ENCODE measurements around the gene PLCL2.

Gene PLCL2

GRCh38 chr3:16866571-16866970, 18.2 kb upstream of the PLCL2 start:
- no peak for DNase-seq

GRCh38 chr3:16868513-16868912, 16.2 kb upstream of the PLCL2 start:
- DNase-seq: no peak

DNA sequence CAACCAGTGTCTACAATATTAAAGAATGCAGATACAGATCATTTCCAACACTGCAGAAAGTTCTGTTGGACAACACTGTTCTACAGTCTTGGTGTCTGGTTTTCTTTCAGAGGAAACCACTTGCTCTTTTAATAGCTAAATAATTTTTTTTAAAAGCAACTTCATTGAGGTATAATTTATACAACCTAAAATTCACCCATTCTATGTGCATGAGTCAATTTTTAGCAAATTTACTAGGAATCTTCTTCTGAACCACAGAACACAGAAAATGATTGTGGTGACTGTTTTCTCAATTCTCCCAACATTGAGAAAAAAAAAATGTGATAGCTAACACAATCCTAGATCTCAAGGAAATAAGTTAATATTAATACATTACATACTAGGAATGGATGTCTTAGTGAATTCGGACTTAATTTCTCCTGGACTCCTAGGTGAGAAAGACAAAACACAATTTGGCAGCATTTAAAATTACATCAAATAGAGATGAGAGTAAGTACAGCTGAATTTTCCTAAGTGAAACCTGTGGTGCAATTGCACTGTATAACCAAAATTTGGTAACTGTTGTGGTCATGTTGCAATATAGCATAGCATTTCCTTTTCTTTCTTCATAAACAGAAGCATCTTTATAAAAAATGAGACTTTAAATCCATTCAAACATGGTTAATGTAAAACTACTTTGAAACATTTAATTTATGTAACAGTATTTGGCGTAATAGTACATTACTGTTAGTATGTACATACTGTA, 15.3 kb upstream of the PLCL2 start:
- DNase-seq: no peak

- DNase-seq: no peak
Observed at GRCh38 chr3:16871915-16872842, 12.6 kb upstream of the PLCL2 start.

- no peak for DNase-seq
Observed at GRCh38 chr3:16873872-16874271, 10.9 kb upstream of the PLCL2 start.

DNA sequence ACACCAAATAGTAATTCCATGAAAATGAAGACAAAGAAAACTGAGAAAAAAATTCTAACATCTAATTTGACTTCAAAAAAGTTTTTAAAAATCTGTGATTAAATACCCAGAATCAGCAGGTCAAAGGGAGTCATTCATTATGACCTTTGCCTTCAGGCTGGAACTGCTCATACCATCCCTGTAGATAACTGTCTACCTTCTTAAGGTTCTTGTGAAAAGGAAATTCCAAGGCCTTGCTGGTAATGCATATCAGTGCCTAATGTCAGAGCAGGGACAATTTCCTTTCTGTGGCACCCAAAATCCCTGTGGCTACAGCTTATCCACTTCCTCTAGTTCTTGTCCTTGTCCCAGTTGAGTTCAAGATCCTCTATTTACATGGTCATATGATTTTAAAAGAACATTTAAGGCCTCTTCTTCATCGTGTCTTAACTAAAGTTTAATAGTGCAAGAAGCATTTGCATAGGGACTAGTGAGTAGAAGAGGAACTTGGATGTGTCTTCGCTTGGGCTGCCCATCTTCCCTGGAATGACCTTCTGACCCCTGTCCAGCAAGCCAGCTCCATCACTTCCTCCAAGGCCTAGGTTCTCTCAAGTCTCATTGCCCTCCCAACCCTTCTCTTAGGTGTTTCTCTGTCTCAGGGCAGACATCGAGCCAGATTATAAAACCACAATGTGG, 8.7 kb upstream of the PLCL2 start:
- DNase-seq: no peak

DNA sequence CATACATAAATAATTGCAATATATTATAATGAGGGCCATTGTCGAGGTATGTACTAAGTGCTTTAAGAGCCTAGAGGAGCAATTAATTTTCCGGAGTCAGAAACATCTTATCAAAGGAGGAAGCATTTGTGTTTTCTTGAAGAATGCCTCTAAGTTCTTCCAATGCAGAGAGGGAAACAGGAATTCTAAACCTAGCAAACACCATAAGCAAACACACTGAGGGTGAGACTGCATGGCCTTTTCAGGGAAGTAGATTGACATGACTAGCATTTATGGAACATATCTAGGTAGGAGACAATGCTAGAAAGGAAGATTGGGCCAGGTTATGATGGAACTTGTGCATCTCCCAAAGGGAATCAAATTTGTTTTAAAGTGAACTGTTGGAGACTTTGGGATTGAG, 7.2 kb upstream of the PLCL2 start:
- DNase-seq: no peak

DNA sequence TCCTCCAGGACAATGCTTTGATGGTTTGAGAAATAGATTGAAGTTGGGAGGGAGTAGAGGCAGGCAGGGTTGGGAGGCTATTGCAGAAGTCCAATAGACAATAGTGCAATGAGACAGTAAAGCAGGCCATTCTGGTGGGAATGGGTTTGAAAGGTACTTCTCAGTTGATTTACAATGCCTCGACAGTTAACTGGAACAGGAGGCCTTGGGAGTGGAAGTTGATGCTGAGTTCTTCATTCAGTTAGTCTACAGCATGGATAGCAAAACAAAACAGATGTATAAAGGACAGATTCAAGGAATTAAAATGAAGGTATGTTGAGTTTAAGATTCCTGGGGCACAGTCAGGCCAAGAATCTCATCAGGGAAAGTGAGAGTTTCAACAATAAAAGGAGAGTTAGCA, 6.8 kb upstream of the PLCL2 start:
- DNase-seq: no peak

- DNase-seq: no peak
Observed at GRCh38 chr3:16881896-16882630, 2.7 kb upstream of the PLCL2 start.

GRCh38 chr3:16883057-16883722, 1.6 kb upstream of the PLCL2 start:
- peak; percentile 54 for DNase-seq

GRCh38 chr3:16883723-16884083, 1.1 kb upstream of the PLCL2 start:
- no peak for DNase-seq

DNA sequence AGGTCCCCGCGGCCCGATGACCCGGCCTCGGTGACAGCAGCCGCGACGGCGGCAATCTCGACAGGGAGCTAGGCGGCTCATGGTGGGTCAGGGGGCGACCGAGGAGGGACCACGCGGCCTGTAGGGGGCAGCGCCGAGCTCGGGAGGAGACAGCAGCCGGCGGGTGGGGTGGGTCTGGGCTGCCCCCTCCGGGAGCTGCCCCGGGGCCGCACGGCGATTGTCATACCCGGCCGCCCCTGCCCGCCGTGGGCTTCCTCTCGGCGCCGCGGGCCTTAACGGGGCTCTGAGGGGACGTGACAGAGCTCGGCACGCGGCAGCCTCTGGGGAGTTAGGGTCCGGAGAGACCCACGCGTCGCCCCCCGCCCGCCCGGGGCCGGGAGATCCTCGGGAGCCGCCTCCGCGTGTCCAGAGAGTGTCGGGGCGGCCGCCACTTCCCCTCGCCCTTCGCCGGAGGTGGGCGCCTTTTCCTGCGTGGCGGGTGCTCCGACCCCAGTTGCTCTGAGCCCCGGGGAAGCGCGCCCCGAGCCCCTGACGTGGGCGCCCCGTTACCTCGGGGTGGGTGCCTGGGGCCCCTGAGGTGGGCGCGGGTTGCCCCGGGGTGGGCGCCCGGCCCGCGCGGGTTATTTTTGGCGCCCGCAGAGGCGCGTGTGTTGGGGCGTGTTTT, 539 bp upstream of the PLCL2 start:
- DNase-seq: peak; percentile 83

DNA sequence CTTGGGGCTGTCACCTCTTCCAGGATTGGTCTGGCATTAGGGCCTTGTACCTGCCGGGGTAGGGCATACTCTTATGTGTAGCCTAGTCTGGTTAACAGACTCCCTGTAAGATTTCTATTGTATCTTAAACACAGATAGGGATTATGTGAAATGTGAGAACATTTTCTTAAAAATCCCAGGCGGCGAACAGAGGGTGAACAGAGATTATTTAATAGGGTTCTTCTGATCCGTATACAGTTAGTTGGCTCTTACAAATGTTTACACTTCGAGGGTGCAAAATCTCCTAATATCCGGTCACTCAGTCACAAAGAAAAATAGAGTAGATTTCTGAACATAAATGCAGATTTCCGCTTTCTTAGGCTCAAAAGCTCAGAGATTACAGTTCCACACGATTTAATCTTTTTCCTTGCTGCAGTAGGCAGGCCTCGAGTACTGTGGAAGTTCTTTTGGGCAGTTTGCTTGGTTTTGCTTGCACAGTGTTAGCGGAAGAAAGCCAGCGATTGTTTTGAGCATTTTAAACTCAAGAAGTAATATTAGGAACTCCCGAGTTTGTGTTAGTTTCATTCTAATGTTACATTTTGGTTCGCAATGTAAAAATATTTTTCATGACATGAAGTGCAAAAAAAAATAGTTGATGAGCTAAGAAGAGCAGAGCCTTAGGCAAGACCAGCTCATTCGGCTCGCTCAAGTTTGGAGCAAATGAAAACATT, 993 bp downstream of the PLCL2 start:
- DNase-seq: no peak

- DNase-seq: no peak
Observed at GRCh38 chr3:16886303-16886683, 1.5 kb downstream of the PLCL2 start.

DNA sequence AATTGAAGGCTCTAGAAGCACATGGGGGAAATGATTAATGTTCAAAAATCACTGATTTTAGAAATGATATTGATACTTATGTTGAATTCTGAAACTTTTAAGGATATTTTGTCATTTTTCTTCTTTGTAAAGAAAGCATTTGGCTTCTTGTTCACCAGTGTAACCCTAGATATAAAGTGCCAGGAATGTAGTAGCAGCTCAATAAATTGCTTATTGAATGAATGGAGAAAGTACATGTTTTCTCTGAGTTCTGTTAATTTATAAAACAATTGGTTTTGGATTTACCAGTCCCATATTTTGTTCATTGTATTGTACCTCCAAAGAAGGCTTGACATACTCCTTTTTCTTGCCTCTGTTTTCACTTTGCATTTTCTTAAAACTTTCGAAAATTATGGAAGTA, 2.4 kb downstream of the PLCL2 start:
- DNase-seq: no peak

GRCh38 chr3:16888356-16888755, 3.6 kb downstream of the PLCL2 start:
- no peak for DNase-seq

- no peak for DNase-seq
Observed at GRCh38 chr3:16888785-16889607, 4.2 kb downstream of the PLCL2 start.

DNA sequence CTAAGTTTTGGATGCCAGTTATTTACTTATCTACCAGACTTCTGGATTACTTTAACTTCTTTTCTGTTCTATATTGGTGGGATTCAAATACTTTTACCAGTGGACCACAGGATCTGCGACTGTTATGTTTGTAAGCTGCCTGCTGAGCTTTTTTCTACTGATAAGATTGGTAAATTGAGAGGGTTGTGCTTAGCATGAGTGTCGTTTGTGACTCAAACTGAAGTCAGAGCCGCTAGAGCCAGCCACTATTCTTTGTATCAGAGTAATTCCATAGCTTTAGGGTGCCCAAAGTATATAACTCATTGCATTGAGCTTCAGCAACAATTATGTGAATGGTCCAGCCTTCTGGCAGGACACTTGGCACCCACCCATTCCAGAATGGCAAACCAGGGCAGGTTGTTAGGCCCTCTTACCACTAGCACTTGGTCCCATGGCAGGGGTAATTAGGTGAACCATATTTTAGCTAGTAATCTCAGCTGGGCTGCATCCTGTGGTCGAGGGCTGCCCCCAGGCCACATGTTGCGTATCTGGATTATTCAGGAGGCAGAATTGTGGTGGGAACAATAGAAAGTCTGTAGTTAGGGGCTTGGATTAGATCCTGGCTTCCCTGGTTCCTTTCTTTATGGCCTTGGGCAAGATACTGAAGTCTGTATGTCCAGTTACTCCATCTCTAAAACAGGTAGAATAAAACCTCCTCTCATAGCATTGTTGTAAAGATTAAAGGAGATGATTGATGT, 6.0 kb downstream of the PLCL2 start:
- no peak for DNase-seq

GRCh38 chr3:16893618-16894200, 9.0 kb downstream of the PLCL2 start:
- no peak for DNase-seq

All from right hindlimb (tissue), 1 donor.